Stimulated activated CD8-positive, alpha-beta memory T cell treated with anti-CD3 and anti-CD28 coated beads, Interleukin-7, amount 100 ng/mL, for 48 hours (primary cell): ENCODE results near the gene NLGN3.

Experiments used
- DNase-seq, 2 donors: peaks; one replicate each; pipeline ENCODE4 v3.0.0-alpha.2; 2020; ENCODE audit warnings: low read depth in 1 of 2; ENCODE audit errors: extremely low read depth in 1 of 2

Gene NLGN3

GRCh38 chrX:71118032-71118984 is 26.3 kb upstream of the NLGN3 start, which contains the start of gene MED12:
MED12 (plus strand) TSS chrX:71118596; CDS start chrX:71118755, 159 bp downstream.
- peak; percentile 71 to 75 for DNase-seq

DNA sequence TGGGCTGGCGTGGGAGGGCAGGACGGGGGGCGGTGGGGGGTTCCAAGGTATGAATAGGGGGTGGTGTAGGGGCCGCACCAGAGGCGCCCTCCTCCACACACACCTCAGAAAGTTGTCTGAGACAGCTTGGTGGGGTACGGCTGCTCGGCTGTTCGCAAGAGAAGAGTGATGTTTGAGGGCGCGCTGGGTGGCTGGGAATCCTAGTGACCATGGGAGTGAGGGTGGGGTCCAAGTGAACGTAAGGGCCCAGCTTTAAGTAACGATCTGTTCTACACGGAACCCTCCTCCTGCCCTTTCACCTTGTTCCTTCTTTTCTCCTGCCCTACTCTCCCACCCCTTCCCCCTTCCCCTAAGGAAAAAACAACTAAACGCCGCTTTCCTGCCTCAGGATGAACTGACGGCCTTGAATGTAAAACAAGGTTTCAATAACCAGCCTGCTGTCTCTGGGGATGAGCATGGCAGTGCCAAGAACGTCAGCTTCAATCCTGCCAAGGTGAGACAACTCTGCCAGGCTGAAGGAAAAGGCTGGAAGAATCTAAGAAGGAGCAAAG is 25.6 kb upstream of the NLGN3 start:
- no peak for DNase-seq

- no peak for DNase-seq
Measured at GRCh38 chrX:71128166-71128833, 16.3 kb upstream of the NLGN3 start.

GRCh38 chrX:71128915-71129765 is 15.5 kb upstream of the NLGN3 start:
- DNase-seq: peak; percentile 32 to 42

- DNase-seq: no peak
Measured at GRCh38 chrX:71131510-71131909, 13.1 kb upstream of the NLGN3 start.

- DNase-seq: no peak
Measured at GRCh38 chrX:71140440-71140839, 4.2 kb upstream of the NLGN3 start.

GRCh38 chrX:71143508-71143907 is 1.1 kb upstream of the NLGN3 start:
- DNase-seq: no peak

DNA sequence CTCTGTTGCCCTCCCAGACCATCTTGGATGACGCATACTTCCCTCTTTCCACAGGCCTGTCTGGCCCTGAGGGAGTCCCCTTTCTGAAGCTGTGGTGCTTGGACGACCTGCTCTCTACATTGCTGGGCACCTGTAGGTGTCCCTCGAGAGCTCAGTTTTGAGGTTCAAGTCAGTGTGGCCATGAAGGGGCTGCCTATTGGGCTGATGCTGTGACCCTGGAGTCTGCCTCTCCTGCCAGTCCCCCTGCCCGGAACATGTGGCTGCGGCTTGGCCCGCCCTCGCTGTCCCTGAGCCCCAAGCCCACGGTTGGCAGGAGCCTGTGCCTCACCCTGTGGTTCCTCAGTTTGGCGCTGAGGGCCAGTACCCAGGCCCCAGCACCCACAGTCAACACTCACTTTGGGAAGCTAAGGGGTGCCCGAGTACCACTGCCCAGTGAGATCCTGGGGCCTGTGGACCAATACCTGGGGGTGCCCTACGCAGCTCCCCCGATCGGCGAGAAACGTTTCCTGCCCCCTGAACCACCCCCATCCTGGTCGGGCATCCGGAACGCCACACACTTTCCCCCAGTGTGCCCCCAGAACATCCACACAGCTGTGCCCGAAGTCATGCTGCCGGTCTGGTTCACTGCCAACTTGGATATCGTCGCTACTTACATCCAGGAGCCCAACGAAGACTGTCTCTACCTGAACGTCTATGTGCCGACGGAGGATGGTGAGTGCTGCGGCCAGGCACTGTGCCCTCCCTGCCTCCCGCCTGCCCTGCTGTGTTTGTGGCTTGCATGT is 3.0 kb downstream of the NLGN3 start:
- DNase-seq: no peak

DNA sequence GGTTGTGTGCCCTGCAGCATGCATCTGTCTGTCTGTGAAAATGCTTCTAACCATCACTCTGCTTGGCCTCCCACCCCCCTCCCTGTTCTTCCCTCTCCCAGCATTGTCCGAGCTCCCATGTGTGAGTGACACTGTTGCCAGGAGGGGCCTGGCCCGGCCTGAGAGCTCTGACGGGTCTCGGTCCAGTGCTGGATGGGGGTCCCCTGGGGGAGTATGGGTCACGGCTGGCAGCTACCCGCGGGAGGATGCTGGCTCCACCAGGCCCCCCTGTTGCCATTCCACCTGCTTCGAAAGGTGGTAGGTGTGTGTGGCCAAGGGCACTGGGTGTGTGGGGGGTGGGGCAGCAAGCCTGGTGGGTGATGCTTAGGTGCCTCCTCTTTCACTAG is 3.6 kb downstream of the NLGN3 start:
- no peak for DNase-seq

- DNase-seq: no peak
Measured at GRCh38 chrX:71151366-71151765, 6.7 kb downstream of the NLGN3 start.

- DNase-seq: no peak
Measured at GRCh38 chrX:71154196-71154595, 9.6 kb downstream of the NLGN3 start.

DNA sequence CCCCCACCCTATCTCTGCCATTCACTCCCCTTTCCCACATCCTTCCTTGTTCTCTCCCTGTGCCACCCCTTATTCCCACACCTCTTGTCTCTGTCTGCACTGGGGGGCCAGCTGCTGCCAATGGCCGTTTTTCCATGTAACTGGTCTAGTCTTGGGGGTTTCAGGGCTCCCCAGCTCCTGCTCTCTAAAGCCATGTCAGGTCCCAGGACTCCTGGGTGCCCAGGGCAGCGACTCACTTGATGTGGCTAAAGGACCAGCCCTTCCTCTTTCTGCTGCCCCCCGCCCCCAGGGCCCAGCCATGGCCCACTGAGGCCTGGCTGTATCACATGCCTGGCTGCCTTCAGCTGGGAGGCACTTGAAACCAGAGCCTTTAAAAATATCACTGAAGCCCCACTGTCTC is 10.0 kb downstream of the NLGN3 start:
- no peak for DNase-seq

GRCh38 chrX:71158603-71159002 is 14.0 kb downstream of the NLGN3 start:
- DNase-seq: no peak

DNA sequence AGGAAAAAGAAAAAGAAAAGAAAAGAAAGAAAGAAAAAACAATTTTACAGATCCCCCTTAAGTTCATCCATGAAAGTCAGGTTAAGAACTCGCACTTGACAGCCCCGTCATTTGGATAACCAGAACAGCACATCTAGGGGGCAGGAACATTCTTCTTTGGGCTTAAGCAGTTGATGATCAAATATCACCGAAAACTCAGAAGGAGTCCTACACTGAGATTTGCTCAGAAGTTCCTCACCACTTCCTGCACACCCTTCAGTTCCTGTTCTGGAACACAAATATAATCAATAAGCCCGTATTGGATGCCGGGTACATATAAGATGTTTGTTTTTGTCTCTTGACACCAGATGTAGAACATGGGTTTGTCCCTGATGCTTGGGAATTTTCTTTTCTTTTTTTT is 14.7 kb downstream of the NLGN3 start:
- DNase-seq: no peak

- DNase-seq: no peak
Measured at GRCh38 chrX:71160475-71160874, 15.8 kb downstream of the NLGN3 start.

DNA sequence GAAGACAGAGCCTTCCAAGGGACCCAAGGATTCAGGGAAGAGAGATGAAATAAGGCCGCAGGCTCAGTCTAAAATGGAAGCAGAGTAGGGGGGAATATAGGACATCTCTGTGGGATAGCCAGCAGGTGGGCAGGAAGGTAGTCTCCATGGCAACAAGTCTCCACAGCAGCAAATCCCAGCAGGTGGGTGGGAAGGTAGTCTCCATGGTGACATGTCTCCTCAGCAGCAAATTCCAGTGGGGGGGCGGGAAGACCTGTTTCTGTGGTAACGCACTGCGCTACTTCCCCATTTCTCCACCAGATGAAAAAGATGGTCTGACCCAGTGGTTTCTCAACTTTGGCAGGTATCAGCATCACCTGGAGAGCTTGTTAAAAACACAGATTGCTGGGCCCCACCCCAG is 18.3 kb downstream of the NLGN3 start:
- no peak for DNase-seq

- no peak for DNase-seq
Measured at GRCh38 chrX:71164071-71164470, 19.4 kb downstream of the NLGN3 start.

- DNase-seq: no peak
Measured at GRCh38 chrX:71166461-71166860, 21.8 kb downstream of the NLGN3 start.

DNA sequence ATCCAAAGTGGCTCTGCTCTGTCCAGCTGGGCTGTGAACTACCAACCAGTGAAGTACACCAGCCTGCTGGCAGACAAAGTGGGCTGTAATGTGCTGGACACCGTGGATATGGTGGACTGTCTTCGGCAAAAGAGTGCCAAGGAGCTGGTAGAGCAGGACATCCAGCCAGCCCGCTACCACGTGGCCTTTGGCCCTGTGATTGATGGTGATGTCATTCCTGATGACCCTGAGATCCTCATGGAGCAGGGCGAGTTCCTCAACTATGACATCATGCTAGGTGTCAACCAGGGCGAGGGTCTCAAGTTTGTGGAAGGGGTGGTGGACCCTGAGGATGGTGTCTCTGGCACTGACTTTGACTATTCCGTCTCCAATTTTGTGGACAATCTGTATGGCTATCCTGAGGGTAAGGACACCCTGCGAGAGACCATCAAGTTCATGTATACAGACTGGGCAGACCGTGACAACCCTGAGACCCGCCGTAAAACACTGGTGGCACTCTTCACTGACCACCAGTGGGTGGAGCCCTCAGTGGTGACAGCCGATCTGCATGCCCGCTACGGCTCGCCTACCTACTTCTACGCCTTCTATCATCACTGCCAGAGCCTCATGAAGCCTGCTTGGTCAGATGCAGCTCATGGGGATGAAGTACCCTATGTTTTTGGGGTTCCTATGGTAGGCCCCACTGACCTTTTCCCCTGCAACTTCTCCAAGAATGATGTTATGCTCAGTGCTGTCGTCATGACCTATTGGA is 22.6 kb downstream of the NLGN3 start:
- no peak for DNase-seq
